MM.1S (cell line): Measurements from ENCODE around the gene ETV3.

Experiments used
- EZH2 ChIP-seq: fragments of 300-600 bp; sonication (generic); optimal IDR thresholded peaks from 2 replicates; pipeline ENCODE3; 2017; ENCODE audit warnings: low read depth, mild to moderate bottlenecking, antibody characterized with exemption, low read length, mixed read lengths
- TF ChIP-seq, protein P1 (sequence below): fragments of 300-600 bp; sonication (generic); IDR thresholded peaks from 2 replicates; pipeline ENCODE4 v1.5.1; 2016; ENCODE audit warnings: antibody characterized with exemption, low read length, mixed read lengths

DNA sequence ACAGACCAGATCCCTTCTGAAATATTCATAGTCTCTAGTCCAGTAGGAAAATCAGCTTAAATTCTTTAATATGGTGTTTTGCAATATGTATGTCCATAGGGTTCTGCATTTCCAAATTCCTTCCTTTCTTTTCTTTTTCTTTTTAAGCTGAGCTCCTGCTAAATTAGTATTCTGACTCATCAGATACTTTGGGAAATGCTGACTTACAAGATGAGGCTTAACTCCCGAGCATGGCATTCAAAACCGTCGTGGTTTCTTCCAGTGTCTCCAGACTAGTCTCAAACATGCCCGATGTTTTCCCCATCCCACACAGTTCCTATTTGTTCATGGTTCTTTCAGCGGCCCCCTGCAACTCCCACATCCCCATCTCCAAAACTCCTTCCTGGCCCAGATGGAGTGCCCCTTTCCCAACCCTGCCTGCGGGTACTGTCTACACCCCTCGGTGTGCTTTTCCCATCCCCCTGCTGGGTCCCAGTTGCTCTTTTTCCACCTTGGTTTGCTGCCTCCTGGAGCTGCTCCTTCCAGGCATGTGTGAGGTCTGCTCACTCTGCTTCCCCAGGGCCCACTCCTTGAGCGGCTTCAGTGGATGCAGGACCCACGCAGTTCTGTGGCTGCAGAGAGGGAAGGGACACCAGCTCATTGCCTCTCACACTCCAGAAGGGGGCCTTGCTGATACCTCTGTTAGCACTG is 19.5 kb upstream of the ETV3 start:
- no peak for TF ChIP-seq EZH2
- TF ChIP-seq, protein P1, sequence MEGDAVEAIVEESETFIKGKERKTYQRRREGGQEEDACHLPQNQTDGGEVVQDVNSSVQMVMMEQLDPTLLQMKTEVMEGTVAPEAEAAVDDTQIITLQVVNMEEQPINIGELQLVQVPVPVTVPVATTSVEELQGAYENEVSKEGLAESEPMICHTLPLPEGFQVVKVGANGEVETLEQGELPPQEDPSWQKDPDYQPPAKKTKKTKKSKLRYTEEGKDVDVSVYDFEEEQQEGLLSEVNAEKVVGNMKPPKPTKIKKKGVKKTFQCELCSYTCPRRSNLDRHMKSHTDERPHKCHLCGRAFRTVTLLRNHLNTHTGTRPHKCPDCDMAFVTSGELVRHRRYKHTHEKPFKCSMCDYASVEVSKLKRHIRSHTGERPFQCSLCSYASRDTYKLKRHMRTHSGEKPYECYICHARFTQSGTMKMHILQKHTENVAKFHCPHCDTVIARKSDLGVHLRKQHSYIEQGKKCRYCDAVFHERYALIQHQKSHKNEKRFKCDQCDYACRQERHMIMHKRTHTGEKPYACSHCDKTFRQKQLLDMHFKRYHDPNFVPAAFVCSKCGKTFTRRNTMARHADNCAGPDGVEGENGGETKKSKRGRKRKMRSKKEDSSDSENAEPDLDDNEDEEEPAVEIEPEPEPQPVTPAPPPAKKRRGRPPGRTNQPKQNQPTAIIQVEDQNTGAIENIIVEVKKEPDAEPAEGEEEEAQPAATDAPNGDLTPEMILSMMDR, result no peak
